ENCODE measurements around the gene CRYL1.

Gene CRYL1

GRCh38 chr13:20370815-20371421 is 154.7 kb downstream of the CRYL1 start:
- no peak for DNase-seq (ENCODE audit: low spot score)

DNA sequence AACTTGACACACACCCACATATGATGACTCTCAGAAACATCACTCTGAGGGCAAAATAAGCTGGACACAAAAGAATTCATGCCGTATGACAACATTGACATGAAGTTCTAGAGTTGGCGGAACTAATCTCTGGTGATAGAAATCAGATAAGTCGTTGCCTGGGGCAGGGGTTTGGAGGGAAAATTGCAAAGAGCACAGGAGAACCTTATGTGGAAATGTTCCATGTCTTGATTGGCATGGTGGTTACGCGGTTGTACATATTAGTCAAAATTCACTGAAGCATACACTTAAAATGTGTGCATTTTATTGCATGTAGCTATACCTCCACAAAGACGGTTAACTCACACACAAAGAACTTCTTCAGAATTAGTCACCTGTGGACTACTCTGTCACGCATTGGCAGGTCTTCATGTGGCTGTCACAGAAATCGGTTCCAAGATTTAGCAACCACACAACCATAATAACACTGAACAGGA is 155.7 kb downstream of the CRYL1 start:
- DNase-seq (ENCODE audit: low spot score): no peak

DNA sequence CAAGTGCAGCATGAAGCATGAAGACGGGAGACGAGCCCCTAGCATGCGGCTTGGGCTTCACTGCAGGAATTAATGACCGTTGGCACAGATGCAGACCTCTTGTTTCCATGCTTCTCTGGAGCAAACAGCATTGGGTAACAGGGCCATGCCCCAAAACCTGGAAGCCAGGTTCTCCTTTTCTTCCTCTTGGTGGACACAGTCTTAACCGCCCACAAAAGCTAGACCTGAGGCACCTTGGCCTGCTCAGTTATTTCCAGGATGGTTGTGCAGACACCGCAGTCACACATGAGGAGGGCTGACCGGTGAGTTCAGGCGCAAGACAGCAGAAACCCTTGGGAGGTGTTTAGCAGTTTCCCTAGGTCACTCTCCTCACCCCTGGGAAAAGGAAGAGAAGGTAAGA is 159.6 kb downstream of the CRYL1 start:
- DNase-seq (ENCODE audit: low spot score): no peak

GRCh38 chr13:20363603-20364002 is 162.1 kb downstream of the CRYL1 start:
- DNase-seq (ENCODE audit: low spot score): no peak

DNA sequence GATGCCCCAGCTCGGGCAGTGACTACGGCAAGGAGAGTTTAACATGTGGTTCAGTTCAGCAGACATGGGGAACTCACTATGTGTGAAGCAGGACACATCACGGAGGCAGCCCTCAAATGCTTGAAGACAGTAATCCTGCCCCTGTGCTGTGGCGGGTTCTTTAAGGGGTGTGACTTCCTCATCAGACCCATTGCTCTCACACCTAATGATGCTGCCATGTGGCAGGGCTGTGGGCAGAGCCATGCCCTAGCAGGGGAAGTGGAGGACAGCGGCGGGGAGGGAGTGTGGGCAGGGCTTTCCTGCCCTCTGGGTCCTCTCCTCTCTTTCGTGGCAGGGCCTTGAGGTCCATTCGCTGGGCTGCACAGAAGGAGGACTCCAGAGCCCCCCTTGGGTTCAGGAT is 162.5 kb downstream of the CRYL1 start:
- no peak for DNase-seq (ENCODE audit: low spot score)

DNA sequence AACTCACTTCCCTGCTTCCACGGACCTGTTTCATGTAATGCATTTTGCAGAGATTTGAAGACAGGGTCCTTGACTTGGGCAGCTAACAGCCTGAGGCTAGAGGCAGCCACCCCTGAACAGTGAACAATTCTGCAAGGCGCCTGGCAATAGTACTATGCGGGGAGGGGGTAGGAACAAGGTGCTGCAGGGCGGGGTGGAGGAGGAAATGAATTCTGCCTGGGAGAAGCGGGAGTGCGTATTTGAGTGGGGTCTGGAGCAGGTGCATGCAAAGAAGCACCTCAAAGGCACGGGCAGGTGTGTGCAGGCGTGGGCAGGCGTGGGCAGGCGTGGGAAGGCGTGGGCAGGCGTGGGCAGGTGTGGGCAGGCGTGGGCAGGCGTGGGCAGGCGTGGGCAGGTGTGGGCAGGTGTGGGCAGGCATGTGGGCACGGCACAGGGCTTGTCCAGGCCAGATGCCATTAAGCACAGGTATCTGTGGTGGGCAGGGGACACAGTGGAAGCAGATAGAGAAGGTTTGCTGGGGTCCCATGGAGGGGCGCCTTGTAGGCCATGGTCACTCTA is 163.1 kb downstream of the CRYL1 start:
- no peak for DNase-seq (ENCODE audit: low spot score)

DNA sequence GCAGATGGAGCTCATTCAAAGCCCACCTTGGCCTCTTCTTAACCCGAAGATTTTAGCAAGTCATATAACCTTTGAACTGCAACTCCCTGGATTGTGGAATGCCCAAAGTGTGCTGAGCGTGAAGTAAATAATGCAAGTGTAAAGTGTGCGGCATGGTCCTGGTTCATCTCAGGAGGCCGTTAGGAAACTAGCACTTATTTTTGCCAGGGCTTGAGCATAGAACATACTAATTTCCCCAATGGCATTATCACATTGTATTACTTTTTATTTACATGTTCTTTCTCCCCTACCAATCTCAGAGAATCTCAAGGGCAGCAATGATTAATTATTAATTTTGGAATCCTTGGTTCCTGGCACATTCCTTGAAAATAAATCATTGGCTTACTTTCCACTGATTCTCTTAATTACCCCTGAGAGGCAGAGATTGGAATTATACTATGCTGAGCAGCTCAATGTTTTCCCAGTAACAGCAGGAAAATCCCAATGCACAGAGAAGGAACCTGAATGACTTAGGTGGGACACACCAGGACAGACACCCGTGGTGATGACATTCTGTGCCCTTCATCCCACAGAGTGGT is 164.7 kb downstream of the CRYL1 start:
- no peak for DNase-seq (ENCODE audit: low spot score)

- DNase-seq (ENCODE audit: low spot score): no peak
Measured at GRCh38 chr13:20360041-20360491, 165.6 kb downstream of the CRYL1 start.

GRCh38 chr13:20359335-20359734 is 166.3 kb downstream of the CRYL1 start:
- DNase-seq (ENCODE audit: low spot score): no peak

DNA sequence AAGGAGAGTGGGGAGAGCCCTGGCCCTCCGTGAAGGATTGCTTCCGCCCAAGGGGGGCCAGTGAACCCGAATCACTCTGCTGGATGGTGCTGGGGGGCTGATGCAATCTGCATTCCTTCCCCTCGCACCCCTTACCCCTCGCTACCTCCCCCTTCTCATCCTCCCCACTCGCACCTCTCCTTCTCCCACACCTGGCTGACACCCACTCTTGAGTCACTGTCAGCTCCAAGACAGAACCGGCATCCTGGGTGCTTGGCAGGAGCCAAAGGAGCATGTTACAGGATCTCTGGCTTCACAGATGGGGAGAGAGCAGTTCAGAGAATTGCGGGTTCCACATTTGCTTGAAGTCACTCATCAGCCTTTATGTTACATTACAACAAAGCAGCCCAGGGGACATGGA is 167.6 kb downstream of the CRYL1 start:
- DNase-seq (ENCODE audit: low spot score): no peak

- DNase-seq (ENCODE audit: low spot score): no peak
Measured at GRCh38 chr13:20356444-20356843, 169.2 kb downstream of the CRYL1 start.

- peak; percentile 29 for DNase-seq (ENCODE audit: low spot score)
Measured at GRCh38 chr13:20354722-20355121, 170.9 kb downstream of the CRYL1 start.

DNA sequence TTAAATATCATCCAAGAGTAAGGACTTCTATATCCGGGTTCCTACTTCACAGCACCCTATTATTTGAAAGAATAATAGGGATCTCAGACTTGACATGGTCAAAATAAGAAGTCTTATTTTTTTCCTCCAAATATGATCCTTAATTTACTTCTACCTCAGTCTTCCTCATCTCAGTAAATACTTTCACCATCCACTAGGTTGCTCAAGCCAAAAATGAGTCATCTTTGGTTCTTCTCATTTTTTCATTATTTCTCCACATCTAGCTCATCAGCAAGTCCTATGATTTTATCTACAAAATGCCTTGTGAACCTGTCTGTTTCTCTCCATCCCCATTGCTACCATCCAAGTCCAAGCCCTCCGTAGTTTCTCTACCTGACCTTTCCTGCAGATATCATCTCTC is 171.7 kb downstream of the CRYL1 start:
- no peak for DNase-seq (ENCODE audit: low spot score)
